Measurements from ENCODE around the gene AHCY. TPM values are rescaled to one million over a fixed set of nuclear protein-coding genes. Genes with fewer than 3 reads are reported as not detected.

The AHCY gene
- total RNA-seq, 4 donors from 2014 or later, result 77.8 to 110 (median 83.1) TPM

DNA sequence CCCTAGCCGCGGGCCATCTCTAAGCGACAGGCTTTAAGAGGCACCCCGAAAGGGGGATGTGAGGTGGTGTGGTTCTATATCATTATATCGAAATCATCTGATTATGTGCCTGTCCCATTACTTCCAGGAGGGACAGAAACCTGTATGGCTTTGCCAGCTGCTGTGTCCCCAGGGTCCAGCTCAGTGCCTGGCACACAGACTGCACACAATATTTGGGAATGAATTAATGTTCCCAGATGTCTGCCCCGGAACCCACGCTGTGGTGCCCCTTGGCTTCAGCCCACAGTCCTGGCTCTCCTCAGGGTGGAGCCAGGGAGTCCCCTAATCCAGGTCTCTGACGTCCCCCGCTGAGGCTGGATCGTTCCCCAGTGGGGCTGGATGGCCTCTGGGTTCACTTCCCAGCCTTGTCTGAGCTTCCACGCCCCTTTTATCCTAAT, 8.9 kb upstream of the AHCY start:
- DNase-seq (ENCODE audit: low spot score in 2 of 2), result no peak
- no peak for TF ChIP-seq POLR2A (IDR thresholded peaks at IDR 0.05)
- TF ChIP-seq, protein P1, sequence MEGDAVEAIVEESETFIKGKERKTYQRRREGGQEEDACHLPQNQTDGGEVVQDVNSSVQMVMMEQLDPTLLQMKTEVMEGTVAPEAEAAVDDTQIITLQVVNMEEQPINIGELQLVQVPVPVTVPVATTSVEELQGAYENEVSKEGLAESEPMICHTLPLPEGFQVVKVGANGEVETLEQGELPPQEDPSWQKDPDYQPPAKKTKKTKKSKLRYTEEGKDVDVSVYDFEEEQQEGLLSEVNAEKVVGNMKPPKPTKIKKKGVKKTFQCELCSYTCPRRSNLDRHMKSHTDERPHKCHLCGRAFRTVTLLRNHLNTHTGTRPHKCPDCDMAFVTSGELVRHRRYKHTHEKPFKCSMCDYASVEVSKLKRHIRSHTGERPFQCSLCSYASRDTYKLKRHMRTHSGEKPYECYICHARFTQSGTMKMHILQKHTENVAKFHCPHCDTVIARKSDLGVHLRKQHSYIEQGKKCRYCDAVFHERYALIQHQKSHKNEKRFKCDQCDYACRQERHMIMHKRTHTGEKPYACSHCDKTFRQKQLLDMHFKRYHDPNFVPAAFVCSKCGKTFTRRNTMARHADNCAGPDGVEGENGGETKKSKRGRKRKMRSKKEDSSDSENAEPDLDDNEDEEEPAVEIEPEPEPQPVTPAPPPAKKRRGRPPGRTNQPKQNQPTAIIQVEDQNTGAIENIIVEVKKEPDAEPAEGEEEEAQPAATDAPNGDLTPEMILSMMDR (IDR thresholded peaks at IDR 0.05), result no peak
- TF ChIP-seq EP300 (IDR thresholded peaks at IDR 0.05), result no peak
- H3K27me3 ChIP-seq, result no peaks in the 10 kb centered on the region
- peak overlapping the region in 1 of 4 donors; percentile 41 for H3K27ac ChIP-seq
- H3K4me1 ChIP-seq, result peaks cover 0 to 22% (median 14%) of the 10 kb centered on the region in 4 donors
- H3K36me3 ChIP-seq, result no peaks in the 10 kb centered on the region
- 17 to 25% methylated on average over 9 to 11 of the region's 11 CpGs for WGBS, 2 donors
- H3K4me3 ChIP-seq, result peak overlapping the region in 3 of 4 donors; percentile 7 to 27 (median 24)
- no peaks in the 10 kb centered on the region for H3K9me3 ChIP-seq

DNA sequence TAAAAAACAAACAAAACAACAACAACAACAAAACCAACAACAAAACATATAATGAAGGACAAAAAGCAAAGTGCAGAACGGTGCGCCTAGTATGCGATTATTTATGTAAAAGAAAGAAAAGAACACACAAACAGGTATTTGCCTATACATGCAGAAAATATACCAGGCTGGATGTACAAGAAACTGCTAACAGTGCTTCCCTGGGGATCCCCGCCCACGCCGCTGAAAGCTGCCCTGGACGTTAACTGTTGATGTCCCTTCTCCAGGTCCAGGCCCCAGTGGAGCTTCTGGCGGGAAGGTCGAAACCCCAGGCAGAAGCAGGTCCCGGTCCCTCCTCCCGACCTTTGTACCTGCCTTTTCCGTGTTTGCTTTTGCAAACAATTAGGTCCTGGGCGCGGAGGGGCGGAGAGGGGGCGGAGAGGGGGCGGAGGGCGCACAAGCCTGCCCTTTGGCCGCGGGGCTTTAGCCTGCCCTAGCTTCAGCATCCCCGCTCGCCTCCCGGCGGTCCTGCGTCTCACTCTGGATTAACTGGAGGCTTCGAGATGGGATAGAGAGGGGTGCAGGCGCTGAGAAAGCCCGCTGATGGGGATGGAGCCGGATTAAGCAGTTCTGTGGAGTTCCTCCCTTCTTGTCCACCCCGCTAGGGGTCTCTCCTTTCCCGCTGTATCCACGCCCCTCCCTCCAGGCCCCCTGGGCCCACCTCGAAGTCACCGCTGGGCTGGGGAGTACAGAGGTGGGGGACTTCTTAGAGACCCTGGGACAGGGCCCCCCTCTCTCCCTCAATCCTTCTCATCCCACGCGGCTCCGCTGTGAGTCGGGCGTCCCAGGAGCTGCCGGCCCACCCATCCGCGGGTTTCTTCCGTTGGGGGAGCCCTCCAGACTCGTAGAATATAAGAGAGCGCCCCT, 8.2 kb upstream of the AHCY start:
- DNase-seq (ENCODE audit: low spot score in 2 of 2), result no peak
- TF ChIP-seq EP300 (IDR thresholded peaks at IDR 0.05) (no peak), POLR2A (IDR thresholded peaks at IDR 0.05) (no peak)
- TF ChIP-seq, protein P1 (IDR thresholded peaks at IDR 0.05), result no peak
- Histone ChIP-seq H3K4me1 (peaks cover 0 to 22% (median 14%) of the 10 kb centered on the region in 4 donors), H3K27me3 (no peaks in the 10 kb centered on the region), H3K9me3 (no peaks in the 10 kb centered on the region), H3K27ac (peak overlapping the region in 1 of 4 donors; percentile 41), H3K4me3 (peak overlapping the region; percentile 7 to 27 (median 19)), H3K36me3 (no peaks in the 10 kb centered on the region)
- WGBS, 2 donors, result 12 to 13% methylated on average over 38 to 44 of the region's 45 CpGs

DNA sequence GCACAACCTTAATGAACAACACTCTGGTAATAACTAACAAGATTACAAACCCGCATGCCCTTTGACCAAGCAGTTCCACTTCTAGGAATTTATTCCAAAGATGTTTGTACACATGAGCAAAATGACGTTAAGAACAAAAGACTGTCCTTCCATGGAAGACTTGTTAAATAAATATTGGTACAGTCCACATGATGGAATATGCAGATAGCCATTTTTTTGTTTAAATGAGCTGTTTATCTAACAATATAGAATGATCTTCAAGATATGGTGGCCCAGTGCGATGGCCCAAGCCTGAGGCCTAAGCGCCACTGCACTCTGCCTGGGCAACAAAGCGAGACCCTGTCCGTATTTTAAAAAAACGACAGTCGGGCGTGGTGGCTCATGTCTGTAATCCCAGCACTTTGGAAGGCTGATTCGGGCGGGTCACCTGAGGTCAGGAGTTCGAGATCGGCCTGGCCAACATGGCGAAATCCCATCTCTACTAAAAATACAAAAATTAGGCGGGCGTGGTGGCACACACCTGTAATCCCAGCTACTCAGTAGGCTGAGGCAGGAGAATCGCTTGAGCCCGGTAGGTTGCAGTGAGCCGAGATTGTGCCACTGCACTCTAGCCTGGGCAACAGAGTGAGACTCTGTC, 7.4 kb upstream of the AHCY start:
- no peak overlapping the region for H3K4me3 ChIP-seq
- no peaks in the 10 kb centered on the region for H3K27me3 ChIP-seq
- TF ChIP-seq POLR2A (IDR thresholded peaks at IDR 0.05) (no peak), EP300 (IDR thresholded peaks at IDR 0.05) (no peak)
- TF ChIP-seq, protein P1 (IDR thresholded peaks at IDR 0.05), result no peak
- H3K36me3 ChIP-seq, result no peaks in the 10 kb centered on the region
- H3K4me1 ChIP-seq, result peaks cover 0 to 22% (median 14%) of the 10 kb centered on the region in 4 donors
- no peak overlapping the region for H3K27ac ChIP-seq
- 82 to 83% methylated on average over 19 of the region's 19 CpGs for WGBS, 2 donors
- no peak for DNase-seq (ENCODE audit: low spot score in 2 of 2)
- no peaks in the 10 kb centered on the region for H3K9me3 ChIP-seq

DNA sequence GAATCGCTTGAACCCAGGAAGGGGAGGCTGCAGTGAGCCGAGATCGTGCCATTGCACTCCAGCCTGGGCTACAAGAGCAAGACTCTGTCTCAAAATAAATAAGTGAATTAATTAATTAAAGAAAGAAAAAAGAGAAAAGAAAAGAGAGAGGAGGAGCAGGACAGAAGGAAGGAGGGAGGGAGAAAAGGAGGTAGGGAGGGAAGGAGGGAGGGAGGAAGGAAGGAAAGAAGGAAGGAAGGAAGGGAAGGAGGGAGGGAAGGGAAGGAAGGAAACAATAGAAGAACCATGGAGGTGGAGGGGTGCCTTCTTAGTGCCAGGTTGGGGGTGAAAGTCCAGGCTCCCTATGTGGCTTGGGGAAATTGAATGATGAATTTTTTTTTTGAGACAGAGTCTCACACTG, 6.5 kb upstream of the AHCY start:
- TF ChIP-seq, protein P1 (IDR thresholded peaks at IDR 0.05), result no peak
- TF ChIP-seq POLR2A (IDR thresholded peaks at IDR 0.05), result no peak
- TF ChIP-seq EP300 (IDR thresholded peaks at IDR 0.05), result no peak
- Histone ChIP-seq H3K27ac (no peak overlapping the region), H3K36me3 (no peaks in the 10 kb centered on the region), H3K4me3 (no peak overlapping the region), H3K9me3 (no peaks in the 10 kb centered on the region), H3K27me3 (no peaks in the 10 kb centered on the region), H3K4me1 (peaks cover 0 to 22% (median 14%) of the 10 kb centered on the region in 4 donors)
- no peak for DNase-seq (ENCODE audit: low spot score in 2 of 2)
- 97 to 98% methylated on average over 3 of the region's 3 CpGs for WGBS, 2 donors

Measured in tibial nerve (tissue), 4 donors.